ENCODE measurements around the gene ATP5ME. TPM values are rescaled to one million over a fixed set of nuclear protein-coding genes. Genes with fewer than 3 reads are reported as not detected.

ATP5ME gene
- total RNA-seq, 2 experiments from 2014 or later = 109 to 126 TPM

GRCh38 chr4:634599-634985, 39.5 kb downstream of the ATP5ME start:
- H3K27me3 Mint-ChIP-seq = peaks cover 5% of the 10 kb centered on the region
- Histone ChIP-seq H3K27me3 (ENCODE audit: control insufficient read depth in 1 of 2, insufficient read depth in 2 of 2, low read length in 2 of 2) (peaks cover 0 to 6% of the 10 kb centered on the region in 2 experiments), H3K4me1 (ENCODE audit: insufficient read depth, low read length) (no peaks in the 10 kb centered on the region), H3K36me3 (ENCODE audit: insufficient read depth, low read length) (no peaks in the 10 kb centered on the region), H3K4me3 (ENCODE audit: low read length) (no peak overlapping the region), H3K9me3 (ENCODE audit: control insufficient read depth in 1 of 2, insufficient read depth in 1 of 2, low read length in 2 of 2) (peaks cover 0 to 45% of the 10 kb centered on the region in 2 experiments), H3K27ac (ENCODE audit: low read depth in 1 of 2, low read length in 2 of 2) (no peak overlapping the region)
- DNase-seq (no peak), ATAC-seq (ENCODE audit: poor library complexity) (no peak)
- H3K4me1 Mint-ChIP-seq (ENCODE audit: low read depth) = no peaks in the 10 kb centered on the region
- H3K4me3 Mint-ChIP-seq = no peak overlapping the region
- H3K9me3 Mint-ChIP-seq = peaks cover 6% of the 10 kb centered on the region
- no peak for TF ChIP-seq CTCF (IDR thresholded peaks at IDR 0.05)
- ChIA-PET CTCF (no interaction called here), POLR2A (no interaction called here)
- intact Hi-C loops (cut with DNase I, micrococcal nuclease) = no loop called here
- no peaks in the 10 kb centered on the region for H3K36me3 Mint-ChIP-seq (ENCODE audit: low read depth)
- no peak overlapping the region for H3K27ac Mint-ChIP-seq

GRCh38 chr4:633976-634598, 40.0 kb downstream of the ATP5ME start:
- no peak overlapping the region for H3K4me3 Mint-ChIP-seq
- H3K27ac Mint-ChIP-seq = no peak overlapping the region
- Histone ChIP-seq H3K4me3 (ENCODE audit: low read length) (no peak overlapping the region), H3K27me3 (ENCODE audit: control insufficient read depth in 1 of 2, insufficient read depth in 2 of 2, low read length in 2 of 2) (peaks cover 0 to 5% of the 10 kb centered on the region in 2 experiments), H3K4me1 (ENCODE audit: insufficient read depth, low read length) (no peaks in the 10 kb centered on the region), H3K9me3 (ENCODE audit: control insufficient read depth in 1 of 2, insufficient read depth in 1 of 2, low read length in 2 of 2) (peaks cover 0 to 50% of the 10 kb centered on the region in 2 experiments), H3K27ac (ENCODE audit: low read depth in 1 of 2, low read length in 2 of 2) (no peak overlapping the region), H3K36me3 (ENCODE audit: insufficient read depth, low read length) (no peaks in the 10 kb centered on the region)
- CTCF ChIA-PET = no interaction called here
- H3K27me3 Mint-ChIP-seq = peaks cover 5% of the 10 kb centered on the region
- no peaks in the 10 kb centered on the region for H3K4me1 Mint-ChIP-seq (ENCODE audit: low read depth)
- ATAC-seq (ENCODE audit: poor library complexity) (no peak), DNase-seq (no peak)
- H3K36me3 Mint-ChIP-seq (ENCODE audit: low read depth) = no peaks in the 10 kb centered on the region
- intact Hi-C loops (cut with DNase I, micrococcal nuclease) = no loop called here
- H3K9me3 Mint-ChIP-seq = peaks cover 6% of the 10 kb centered on the region
- TF ChIP-seq CTCF (IDR thresholded peaks at IDR 0.05) = no peak
- POLR2A ChIA-PET = no interaction called here

- ChIA-PET CTCF (no interaction called here), POLR2A (no interaction called here)
- no peak for DNase-seq
Observed at GRCh38 chr4:633406-633805, 40.7 kb downstream of the ATP5ME start.

More at GRCh38 chr4:633406-633805, 40.7 kb downstream of the ATP5ME start:
- H3K4me3 ChIP-seq (ENCODE audit: low read length) = no peak overlapping the region
- no peaks in the 10 kb centered on the region for H3K27me3 ChIP-seq (ENCODE audit: control insufficient read depth in 1 of 2, insufficient read depth in 2 of 2, low read length in 2 of 2)
- no peak for TF ChIP-seq CTCF (IDR thresholded peaks at IDR 0.05)
- peaks cover 0 to 55% of the 10 kb centered on the region in 2 experiments for H3K9me3 ChIP-seq (ENCODE audit: control insufficient read depth in 1 of 2, insufficient read depth in 1 of 2, low read length in 2 of 2)
- intact Hi-C loops (cut with DNase I, micrococcal nuclease) = no loop called here
- no peaks in the 10 kb centered on the region for H3K36me3 ChIP-seq (ENCODE audit: insufficient read depth, low read length)
- ATAC-seq (ENCODE audit: poor library complexity) = no peak
- peaks cover 6% of the 10 kb centered on the region for H3K9me3 Mint-ChIP-seq
- no peaks in the 10 kb centered on the region for H3K4me1 Mint-ChIP-seq (ENCODE audit: low read depth)
- peaks cover 5% of the 10 kb centered on the region for H3K27me3 Mint-ChIP-seq
- no peaks in the 10 kb centered on the region for H3K36me3 Mint-ChIP-seq (ENCODE audit: low read depth)
- H3K4me3 Mint-ChIP-seq = no peak overlapping the region
- no peaks in the 10 kb centered on the region for H3K4me1 ChIP-seq (ENCODE audit: insufficient read depth, low read length)
- no peak overlapping the region for H3K27ac Mint-ChIP-seq
- H3K27ac ChIP-seq (ENCODE audit: low read depth in 1 of 2, low read length in 2 of 2) = no peak overlapping the region
